ENCODE measurements around the gene CTXND2. TPM values are rescaled to one million over a fixed set of nuclear protein-coding genes. Genes with fewer than 3 reads are reported as not detected.

The CTXND2 gene
- total and polyA plus RNA-seq, 2 donors: 0.05 to 0.09 TPM

DNA sequence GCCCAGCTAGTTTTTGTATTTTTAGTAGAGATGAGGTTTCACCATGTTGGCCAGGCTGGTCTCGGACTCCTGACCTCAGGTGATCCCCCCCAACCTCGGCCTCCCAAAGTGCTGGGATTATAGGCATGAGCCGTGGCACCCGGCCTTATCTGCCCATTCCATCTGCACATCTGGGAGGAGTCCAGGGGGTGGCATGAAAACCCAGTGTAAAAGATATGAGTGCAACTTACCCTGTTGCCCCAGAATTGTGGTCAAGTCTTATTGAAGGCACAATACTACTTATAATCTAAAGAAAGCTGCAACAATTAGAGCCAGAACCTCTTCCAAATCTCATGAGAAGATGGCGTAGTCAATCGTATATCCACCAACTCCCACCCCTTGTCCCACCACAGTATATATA is 18.4 kb downstream of the CTXND2 start:
- Histone ChIP-seq H3K27me3 (ENCODE audit: control insufficient read depth in 2 of 2, insufficient read depth in 1 of 2, low read length in 1 of 2) (no peaks in the 10 kb centered on the region), H3K27ac (ENCODE audit: low read depth in 1 of 2, low read length in 1 of 2) (no peak overlapping the region), H3K36me3 (ENCODE audit: control insufficient read depth in 2 of 2, insufficient read depth in 2 of 2, low read length in 1 of 2) (no peaks in the 10 kb centered on the region), H3K4me3 (ENCODE audit: low read length in 2 of 2) (no peak overlapping the region), H3K4me1 (ENCODE audit: control insufficient read depth in 2 of 2, insufficient read depth in 2 of 2, low read length in 2 of 2) (no peaks in the 10 kb centered on the region), H3K9me3 (ENCODE audit: control insufficient read depth in 2 of 2, insufficient read depth in 1 of 2, low read length in 1 of 2) (peaks cover 0 to 2% of the 10 kb centered on the region in 2 donors)
- no peak for DNase-seq (ENCODE audit: low read depth in 6 of 9, low spot score in 9 of 9)
- 94% methylated on average over 6 of the region's 6 CpGs for WGBS

DNA sequence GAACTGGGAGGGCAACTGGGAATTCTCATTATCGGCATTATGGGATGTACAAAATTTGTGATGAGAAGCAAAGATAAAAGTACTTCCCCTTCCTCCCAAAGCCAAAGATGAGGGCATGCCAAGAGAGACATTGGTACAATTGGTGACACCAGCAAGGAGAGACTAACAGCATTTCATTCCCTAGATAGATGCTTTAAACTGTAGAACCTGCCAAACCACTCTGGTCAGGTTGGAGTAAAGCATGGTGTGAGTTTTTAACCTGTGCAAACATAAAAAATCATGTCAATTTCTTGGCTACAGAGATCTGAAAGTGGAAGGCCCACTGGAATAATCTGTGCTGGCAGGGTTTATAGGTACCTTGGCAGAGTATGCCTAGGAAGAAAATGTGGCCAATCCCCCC is 19.4 kb downstream of the CTXND2 start:
- H3K27ac ChIP-seq (ENCODE audit: low read depth in 1 of 2, low read length in 1 of 2): no peak overlapping the region
- no peaks in the 10 kb centered on the region for H3K36me3 ChIP-seq (ENCODE audit: control insufficient read depth in 2 of 2, insufficient read depth in 2 of 2, low read length in 1 of 2)
- no peaks in the 10 kb centered on the region for H3K27me3 ChIP-seq (ENCODE audit: control insufficient read depth in 2 of 2, insufficient read depth in 1 of 2, low read length in 1 of 2)
- no peaks in the 10 kb centered on the region for H3K4me1 ChIP-seq (ENCODE audit: control insufficient read depth in 2 of 2, insufficient read depth in 2 of 2, low read length in 2 of 2)
- no peak for DNase-seq (ENCODE audit: low read depth in 6 of 9, low spot score in 9 of 9)
- no peak overlapping the region for H3K4me3 ChIP-seq (ENCODE audit: low read length in 2 of 2)
- 92% methylated on average over 1 of the region's 1 CpG for WGBS
- peaks cover 0 to 2% of the 10 kb centered on the region in 2 donors for H3K9me3 ChIP-seq (ENCODE audit: control insufficient read depth in 2 of 2, insufficient read depth in 1 of 2, low read length in 1 of 2)

DNA sequence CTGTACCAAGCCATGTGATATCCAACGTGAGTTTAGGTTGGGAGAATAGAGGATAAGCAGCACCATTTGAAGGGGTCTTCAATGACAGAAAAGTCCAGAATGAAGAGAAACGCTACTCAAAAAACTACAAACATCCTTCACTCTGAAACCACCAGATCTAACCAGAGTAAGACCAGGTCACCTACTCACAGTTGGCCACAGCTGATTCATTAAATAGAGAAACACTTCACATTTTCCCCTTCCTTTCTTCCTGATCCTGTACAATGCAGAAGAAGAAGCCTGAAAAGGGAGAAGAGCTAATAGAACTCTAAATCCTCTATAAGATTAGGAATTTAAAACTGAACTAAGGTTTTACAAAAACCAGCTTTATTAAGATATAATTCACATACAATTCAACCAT is 19.9 kb downstream of the CTXND2 start:
- H3K4me1 ChIP-seq (ENCODE audit: control insufficient read depth in 2 of 2, insufficient read depth in 2 of 2, low read length in 2 of 2): no peaks in the 10 kb centered on the region
- H3K4me3 ChIP-seq (ENCODE audit: low read length in 2 of 2): no peak overlapping the region
- no peak overlapping the region for H3K27ac ChIP-seq (ENCODE audit: low read depth in 1 of 2, low read length in 1 of 2)
- DNase-seq (ENCODE audit: low read depth in 6 of 9, low spot score in 9 of 9): no peak
- 99% methylated on average over 2 of the region's 2 CpGs for WGBS
- peaks cover 0 to 2% of the 10 kb centered on the region in 2 donors for H3K9me3 ChIP-seq (ENCODE audit: control insufficient read depth in 2 of 2, insufficient read depth in 1 of 2, low read length in 1 of 2)
- no peaks in the 10 kb centered on the region for H3K36me3 ChIP-seq (ENCODE audit: control insufficient read depth in 2 of 2, insufficient read depth in 2 of 2, low read length in 1 of 2)
- H3K27me3 ChIP-seq (ENCODE audit: control insufficient read depth in 2 of 2, insufficient read depth in 1 of 2, low read length in 1 of 2): no peaks in the 10 kb centered on the region

DNA sequence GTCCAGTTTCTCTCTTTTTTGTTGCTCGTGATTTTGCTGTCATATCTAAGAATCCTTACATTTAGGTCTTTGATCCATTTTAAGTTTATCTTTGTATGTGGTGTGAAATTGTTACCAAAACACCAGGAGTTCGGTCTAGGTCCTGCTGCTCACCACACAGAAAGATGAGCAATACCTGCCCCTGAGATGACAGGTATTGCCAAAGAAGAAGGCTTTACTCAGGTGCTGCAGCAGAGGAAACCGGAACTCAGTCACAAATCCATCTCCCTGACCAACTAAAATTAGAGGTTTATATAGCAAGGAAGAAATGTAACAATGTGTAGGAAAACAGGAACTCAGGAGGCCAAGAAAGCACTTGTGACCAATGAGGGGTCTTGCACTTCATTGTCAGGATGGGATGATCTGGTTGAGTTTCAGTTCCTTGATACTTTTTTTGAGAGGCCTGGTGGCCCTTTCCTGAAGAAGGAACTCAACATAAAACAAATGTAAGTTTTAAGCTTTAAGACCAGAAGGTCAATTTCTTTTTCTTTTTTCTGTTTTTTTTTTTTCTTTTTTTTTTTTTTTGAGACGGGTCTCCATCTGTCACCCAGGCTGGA is 22.7 kb downstream of the CTXND2 start:
- Histone ChIP-seq H3K27me3 (ENCODE audit: control insufficient read depth in 2 of 2, insufficient read depth in 1 of 2, low read length in 1 of 2) (no peaks in the 10 kb centered on the region), H3K9me3 (ENCODE audit: control insufficient read depth in 2 of 2, insufficient read depth in 1 of 2, low read length in 1 of 2) (peaks cover 0 to 2% of the 10 kb centered on the region in 2 donors), H3K4me3 (ENCODE audit: low read length in 2 of 2) (no peak overlapping the region), H3K4me1 (ENCODE audit: control insufficient read depth in 2 of 2, insufficient read depth in 2 of 2, low read length in 2 of 2) (no peaks in the 10 kb centered on the region), H3K27ac (ENCODE audit: low read depth in 1 of 2, low read length in 1 of 2) (no peak overlapping the region), H3K36me3 (ENCODE audit: control insufficient read depth in 2 of 2, insufficient read depth in 2 of 2, low read length in 1 of 2) (no peaks in the 10 kb centered on the region)
- no peak for DNase-seq (ENCODE audit: low read depth in 6 of 9, low spot score in 9 of 9)
- 98% methylated on average over 4 of the region's 4 CpGs for whole genome bisulfite sequencing

DNA sequence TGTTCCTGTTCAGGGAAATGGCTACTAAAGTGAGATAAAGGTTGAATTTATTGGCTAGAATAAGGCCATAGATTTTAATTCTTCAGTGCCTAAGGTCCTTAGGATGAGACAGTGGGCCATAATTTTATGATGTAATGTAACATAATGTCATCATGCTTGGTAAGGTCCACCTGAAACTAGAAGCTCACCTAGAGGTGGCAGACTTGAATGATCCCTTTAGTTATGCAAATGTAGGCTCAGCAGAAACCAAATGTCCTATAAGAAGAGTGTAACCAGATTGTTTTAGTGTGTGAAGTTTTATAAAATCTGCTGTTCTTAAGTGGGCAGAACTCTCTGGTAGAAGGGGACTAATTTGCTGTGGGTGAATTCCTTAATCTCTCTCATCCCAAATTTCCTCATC is 25.7 kb downstream of the CTXND2 start:
- no peak for DNase-seq (ENCODE audit: low read depth in 6 of 9, low spot score in 9 of 9)
- Histone ChIP-seq H3K4me1 (ENCODE audit: control insufficient read depth in 2 of 2, insufficient read depth in 2 of 2, low read length in 2 of 2) (no peaks in the 10 kb centered on the region), H3K36me3 (ENCODE audit: control insufficient read depth in 2 of 2, insufficient read depth in 2 of 2, low read length in 1 of 2) (no peaks in the 10 kb centered on the region), H3K27me3 (ENCODE audit: control insufficient read depth in 2 of 2, insufficient read depth in 1 of 2, low read length in 1 of 2) (no peaks in the 10 kb centered on the region), H3K4me3 (ENCODE audit: low read length in 2 of 2) (no peak overlapping the region), H3K9me3 (ENCODE audit: control insufficient read depth in 2 of 2, insufficient read depth in 1 of 2, low read length in 1 of 2) (peaks cover 0 to 2% of the 10 kb centered on the region in 2 donors), H3K27ac (ENCODE audit: low read depth in 1 of 2, low read length in 1 of 2) (no peak overlapping the region)

DNA sequence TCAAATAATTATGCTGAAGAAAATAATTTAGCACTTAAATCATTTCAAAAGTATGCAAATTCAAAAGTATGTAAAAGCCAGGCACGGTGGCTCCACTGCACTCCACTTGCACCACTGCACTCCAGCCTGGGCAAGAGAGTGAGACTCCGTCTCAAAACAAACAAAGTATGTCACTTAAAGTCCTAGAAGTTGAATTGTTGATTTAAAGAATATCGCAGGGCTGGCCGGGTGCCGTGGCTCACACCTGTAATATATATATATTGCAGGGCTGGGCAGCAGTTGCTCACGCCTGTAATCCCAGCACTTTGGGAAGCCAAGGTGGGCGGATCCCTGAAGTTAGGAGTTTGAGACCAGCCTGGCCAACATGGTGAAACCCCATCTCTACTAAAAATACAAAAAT is 30.5 kb downstream of the CTXND2 start:
- H3K9me3 ChIP-seq (ENCODE audit: control insufficient read depth in 2 of 2, insufficient read depth in 1 of 2, low read length in 1 of 2): no peaks in the 10 kb centered on the region
- H3K27me3 ChIP-seq (ENCODE audit: control insufficient read depth in 2 of 2, insufficient read depth in 1 of 2, low read length in 1 of 2): no peaks in the 10 kb centered on the region
- no peaks in the 10 kb centered on the region for H3K4me1 ChIP-seq (ENCODE audit: control insufficient read depth in 2 of 2, insufficient read depth in 2 of 2, low read length in 2 of 2)
- H3K36me3 ChIP-seq (ENCODE audit: control insufficient read depth in 2 of 2, insufficient read depth in 2 of 2, low read length in 1 of 2): no peaks in the 10 kb centered on the region
- DNase-seq (ENCODE audit: low read depth in 6 of 9, low spot score in 9 of 9): no peak
- no peak overlapping the region for H3K27ac ChIP-seq (ENCODE audit: low read depth in 1 of 2, low read length in 1 of 2)
- 97% methylated on average over 7 of the region's 7 CpGs for WGBS
- no peak overlapping the region for H3K4me3 ChIP-seq (ENCODE audit: low read length in 2 of 2)

DNA sequence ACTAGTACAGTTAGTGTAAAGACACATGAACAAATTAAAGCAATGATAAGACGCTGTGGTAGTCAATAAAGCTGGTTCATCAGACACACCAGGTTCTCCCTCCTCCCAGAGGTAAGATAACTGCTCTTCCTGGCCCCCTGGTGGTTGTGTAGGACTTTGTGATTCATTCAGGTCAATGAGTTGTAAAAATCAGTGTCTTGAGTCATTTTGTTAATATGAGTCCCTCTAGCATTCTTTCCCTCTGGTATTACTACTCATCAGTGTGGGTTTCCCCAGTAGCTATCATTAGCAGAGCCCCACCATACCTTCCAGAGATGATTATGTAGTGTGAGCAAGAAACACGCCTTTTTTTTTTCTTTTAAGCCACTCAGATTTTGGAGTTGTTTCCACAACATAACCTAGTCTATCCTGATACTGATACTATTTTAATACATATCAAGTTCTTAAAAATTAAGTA is 35.6 kb downstream of the CTXND2 start:
- Histone ChIP-seq H3K9me3 (ENCODE audit: control insufficient read depth in 2 of 2, insufficient read depth in 1 of 2, low read length in 1 of 2) (no peaks in the 10 kb centered on the region), H3K36me3 (ENCODE audit: control insufficient read depth in 2 of 2, insufficient read depth in 2 of 2, low read length in 1 of 2) (peaks cover under 1% of the 10 kb centered on the region in 2 donors), H3K4me3 (ENCODE audit: low read length in 2 of 2) (no peak overlapping the region), H3K4me1 (ENCODE audit: control insufficient read depth in 2 of 2, insufficient read depth in 2 of 2, low read length in 2 of 2) (peaks cover 0 to 4% of the 10 kb centered on the region in 2 donors), H3K27ac (ENCODE audit: low read depth in 1 of 2, low read length in 1 of 2) (no peak overlapping the region), H3K27me3 (ENCODE audit: control insufficient read depth in 2 of 2, insufficient read depth in 1 of 2, low read length in 1 of 2) (no peaks in the 10 kb centered on the region)
- peak in 8 of 9 donors; percentile 42 to 82 (median 53) for DNase-seq (ENCODE audit: low read depth in 6 of 9, low spot score in 9 of 9)
- WGBS: 53% methylated on average over 2 of the region's 2 CpGs

DNA sequence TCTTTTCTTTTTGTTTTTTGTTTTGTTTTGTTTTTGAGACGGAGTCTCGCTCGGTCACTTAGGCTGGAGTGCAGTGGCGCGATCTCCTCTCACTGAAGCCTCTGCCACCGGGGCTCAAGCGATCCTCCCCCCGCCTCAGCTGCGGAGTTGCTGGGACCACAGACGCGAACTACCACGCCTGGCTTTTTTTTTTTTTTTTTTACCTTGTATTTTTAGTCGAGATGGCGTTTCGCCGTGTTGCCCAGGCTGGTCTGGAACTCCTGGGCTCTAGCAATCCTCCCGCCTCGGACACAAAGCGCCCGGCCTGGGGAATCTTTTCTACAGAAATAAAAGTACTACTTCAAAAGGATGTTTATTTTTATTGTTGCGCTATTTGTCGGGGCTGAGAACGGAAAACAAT is 38.1 kb downstream of the CTXND2 start:
- H3K9me3 ChIP-seq (ENCODE audit: control insufficient read depth in 2 of 2, insufficient read depth in 1 of 2, low read length in 1 of 2): no peaks in the 10 kb centered on the region
- peaks cover 11 to 19% of the 10 kb centered on the region in 2 donors for H3K36me3 ChIP-seq (ENCODE audit: control insufficient read depth in 2 of 2, insufficient read depth in 2 of 2, low read length in 1 of 2)
- WGBS: 39% methylated on average over 23 of the region's 23 CpGs
- H3K27ac ChIP-seq (ENCODE audit: low read depth in 1 of 2, low read length in 1 of 2): no peak overlapping the region
- H3K4me3 ChIP-seq (ENCODE audit: low read length in 2 of 2): peak overlapping the region; percentile 8 to 61
- no peaks in the 10 kb centered on the region for H3K27me3 ChIP-seq (ENCODE audit: control insufficient read depth in 2 of 2, insufficient read depth in 1 of 2, low read length in 1 of 2)
- H3K4me1 ChIP-seq (ENCODE audit: control insufficient read depth in 2 of 2, insufficient read depth in 2 of 2, low read length in 2 of 2): peaks cover 0 to 4% of the 10 kb centered on the region in 2 donors
- peak in 1 of 9 donors; percentile 9 for DNase-seq (ENCODE audit: low read depth in 6 of 9, low spot score in 9 of 9)

DNA sequence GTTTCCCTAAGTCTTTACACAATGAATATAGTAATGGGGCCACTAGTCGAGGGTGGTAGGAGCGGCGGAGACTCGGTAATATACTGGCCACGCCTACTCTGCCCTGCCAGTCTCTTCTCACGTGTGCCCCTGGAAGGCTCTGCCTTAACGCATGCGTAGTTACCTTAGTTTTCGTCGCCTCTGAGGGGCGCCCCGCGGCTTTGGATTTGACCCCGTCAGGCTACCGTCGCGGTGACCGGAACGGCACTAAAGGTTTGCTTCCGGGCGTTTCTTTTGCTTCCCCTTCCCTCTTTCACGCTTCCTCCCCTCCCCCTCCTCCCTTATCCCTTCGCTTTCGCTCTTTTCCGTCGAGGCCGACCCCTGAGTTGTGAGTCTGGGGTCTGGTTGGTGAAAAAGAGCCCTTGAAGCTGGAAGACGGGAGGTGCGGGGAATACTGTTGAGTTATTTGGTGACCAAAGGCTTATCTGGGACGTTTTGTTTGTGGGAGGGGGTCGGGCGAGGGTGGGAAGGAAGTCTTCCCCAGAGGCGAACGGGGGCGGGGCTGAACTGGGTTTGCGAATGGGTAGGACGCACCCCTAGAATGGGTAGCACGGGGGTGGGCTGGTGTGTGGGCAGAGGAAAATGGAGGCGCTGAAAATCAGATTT is 39.3 kb downstream of the CTXND2 start, which contains the start of gene SETDB1:
TSS of gene SETDB1 (plus strand) at position 267 of the 645 bp plus-strand sequence. CDS start 1,352 bp downstream, outside the sequence.
- WGBS: under 1% methylated on average over 39 of the region's 39 CpGs
- peak within 1 kb of the TSS; percentile 61 to 84 for H3K4me3 ChIP-seq (ENCODE audit: low read length in 2 of 2)
- DNase-seq (ENCODE audit: low read depth in 6 of 9, low spot score in 9 of 9): peak; percentile 78 to 96 (median 87)
- peak within 1 kb of the TSS; percentile 79 to 85 for H3K27ac ChIP-seq (ENCODE audit: low read depth in 1 of 2, low read length in 1 of 2)
- peaks cover 0 to 4% of the 10 kb centered on the region in 2 donors for H3K4me1 ChIP-seq (ENCODE audit: control insufficient read depth in 2 of 2, insufficient read depth in 2 of 2, low read length in 2 of 2)
- no peaks in the 10 kb centered on the region for H3K27me3 ChIP-seq (ENCODE audit: control insufficient read depth in 2 of 2, insufficient read depth in 1 of 2, low read length in 1 of 2)
- peaks cover 22 to 29% of the 10 kb centered on the region in 2 donors for H3K36me3 ChIP-seq (ENCODE audit: control insufficient read depth in 2 of 2, insufficient read depth in 2 of 2, low read length in 1 of 2)
- H3K9me3 ChIP-seq (ENCODE audit: control insufficient read depth in 2 of 2, insufficient read depth in 1 of 2, low read length in 1 of 2): peaks cover 1 to 10% of the 10 kb centered on the region in 2 donors
